SK-N-MC (cell line): Measurements from ENCODE around the gene TLK1.

Experiments used
- EZH2 ChIP-seq: fragments of 200-600 bp; sonication (generic); IDR thresholded peaks from one replicate; pipeline ENCODE4 v1.6.1; 2017; ENCODE audit warnings: antibody characterized with exemption
- POLR2AphosphoS5 ChIP-seq: IDR thresholded peaks from 2 replicates; pipeline ENCODE4 v1.6.1; 2012; ENCODE audit warnings: mild to moderate bottlenecking, low read depth, low read length, borderline replicate concordance

DNA sequence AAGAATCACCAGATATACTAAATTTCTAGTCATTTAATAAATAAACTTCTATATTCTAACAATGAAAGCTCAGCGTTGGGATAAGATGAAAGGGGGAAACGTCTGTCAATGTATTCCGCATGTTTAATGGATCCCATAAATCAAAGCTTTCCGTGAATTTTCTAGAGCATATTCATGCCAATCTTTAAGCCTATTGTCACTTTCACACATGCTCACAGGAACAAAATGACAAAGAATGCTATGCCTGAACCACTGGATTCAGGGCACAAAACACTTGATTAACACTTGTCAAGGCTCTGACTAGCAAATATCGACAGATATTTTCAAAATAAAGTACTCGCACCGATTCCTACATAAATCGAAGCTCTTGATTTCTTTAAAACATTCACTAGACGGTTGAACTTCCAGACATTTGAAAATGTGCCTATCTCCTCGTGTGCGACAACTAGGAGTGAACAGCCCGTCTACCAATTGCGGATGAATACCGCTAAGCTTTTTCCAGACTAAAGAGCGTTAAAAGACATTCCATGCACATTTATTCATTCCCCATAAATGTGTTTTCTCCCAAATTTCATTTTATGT is 1.8 kb downstream of the TLK1 start:
- TF ChIP-seq EZH2 (no peak), POLR2AphosphoS5 (no peak)
